HK-2 (cell line): Measurements from ENCODE around the gene DLGAP4.
"Not testable (repeated sequence)": the region's sequence is repeated elsewhere in the genome, so short reads cannot be mapped to it uniquely, and the experiment has no call there.

Experiments
- DNase-seq: peaks from one replicate; pipeline ENCODE4 v3.0.0-alpha.2; 2018; ENCODE audit not compliant: unreplicated experiment

DLGAP4 gene

GRCh38 chr20:36377348-36378326 lies 71.5 kb downstream of the DLGAP4 start:
- DNase-seq: no peak

GRCh38 chr20:36378686-36379085 lies 72.5 kb downstream of the DLGAP4 start:
- no peak for DNase-seq

- not testable (repeated sequence) for DNase-seq
These were observed 73.8 kb downstream of the DLGAP4 start for GRCh38 chr20:36379914-36380313.

GRCh38 chr20:36384022-36384619 lies 78.0 kb downstream of the DLGAP4 start:
- DNase-seq: peak; percentile 65

- DNase-seq: no peak
These were observed 79.4 kb downstream of the DLGAP4 start for GRCh38 chr20:36385503-36385902.

- no peak for DNase-seq
These were observed 80.1 kb downstream of the DLGAP4 start for GRCh38 chr20:36386236-36386635.

- no peak for DNase-seq
These were observed 84.1 kb downstream of the DLGAP4 start for GRCh38 chr20:36390269-36390668.

GRCh38 chr20:36390719-36391415 lies 84.7 kb downstream of the DLGAP4 start:
- DNase-seq: no peak

GRCh38 chr20:36391456-36391855 lies 85.3 kb downstream of the DLGAP4 start:
- DNase-seq: no peak

GRCh38 chr20:36391955-36392354 lies 85.8 kb downstream of the DLGAP4 start:
- no peak for DNase-seq

- no peak for DNase-seq
These were observed 86.8 kb downstream of the DLGAP4 start for GRCh38 chr20:36392989-36393388.

- DNase-seq: peak; percentile 57
These were observed 88.3 kb downstream of the DLGAP4 start for GRCh38 chr20:36394340-36394965.

- DNase-seq: no peak
These were observed 90.2 kb downstream of the DLGAP4 start for GRCh38 chr20:36396340-36396739.

- no peak for DNase-seq
These were observed 90.9 kb downstream of the DLGAP4 start for GRCh38 chr20:36396847-36397630.

GRCh38 chr20:36398515-36398914 lies 92.4 kb downstream of the DLGAP4 start:
- no peak for DNase-seq

- DNase-seq: peak; percentile 38
These were observed 93.2 kb downstream of the DLGAP4 start for GRCh38 chr20:36399147-36399968.

- no peak for DNase-seq
These were observed 93.9 kb downstream of the DLGAP4 start for GRCh38 chr20:36399969-36400545.

GRCh38 chr20:36400909-36401735 lies 95.0 kb downstream of the DLGAP4 start:
- DNase-seq: no peak

GRCh38 chr20:36402708-36403107 lies 96.6 kb downstream of the DLGAP4 start:
- DNase-seq: no peak
